ENCODE measurements around the gene GPC2.
A peak's percentile ranks its signal among the peaks of the same experiment; 100 is the strongest.

Gene GPC2

GRCh38 chr7:100156331-100157068, 20.7 kb downstream of the GPC2 start:
- DNase-seq (ENCODE audit: low spot score) = peak; percentile 47
- in situ Hi-C loops (cut with MboI; ENCODE audit: low sequenced_read_pairs, unreplicated experiment) = no loop called here
- TF ChIP-seq CTCF (IDR thresholded peaks at IDR 0.05; ENCODE audit: borderline replicate concordance, control extremely low read depth, extremely low read depth, insufficient read depth, missing control alignments) = no peak

GRCh38 chr7:100155553-100156317, 21.4 kb downstream of the GPC2 start:
- TF ChIP-seq CTCF (IDR thresholded peaks at IDR 0.05; ENCODE audit: borderline replicate concordance, control extremely low read depth, extremely low read depth, insufficient read depth, missing control alignments) = no peak
- in situ Hi-C loops (cut with MboI; ENCODE audit: low sequenced_read_pairs, unreplicated experiment) = no loop called here
- peak; percentile 17 for DNase-seq (ENCODE audit: low spot score)

- peak; percentile 17 for DNase-seq (ENCODE audit: low spot score)
- in situ Hi-C loops (cut with MboI; ENCODE audit: low sequenced_read_pairs, unreplicated experiment) = no loop called here
- no peak for TF ChIP-seq CTCF (IDR thresholded peaks at IDR 0.05; ENCODE audit: borderline replicate concordance, control extremely low read depth, extremely low read depth, insufficient read depth, missing control alignments)
These were observed 22.3 kb downstream of the GPC2 start for GRCh38 chr7:100154651-100155491.

- TF ChIP-seq CTCF (IDR thresholded peaks at IDR 0.05; ENCODE audit: borderline replicate concordance, control extremely low read depth, extremely low read depth, insufficient read depth, missing control alignments) = no peak
- DNase-seq (ENCODE audit: low spot score) = peak; percentile 10
- in situ Hi-C loops (cut with MboI; ENCODE audit: low sequenced_read_pairs, unreplicated experiment) = no loop called here
These were observed 23.3 kb downstream of the GPC2 start for GRCh38 chr7:100153708-100154535.

GRCh38 chr7:100152937-100153666, 24.1 kb downstream of the GPC2 start:
- no peak for DNase-seq (ENCODE audit: low spot score)
- no peak for TF ChIP-seq CTCF (IDR thresholded peaks at IDR 0.05; ENCODE audit: borderline replicate concordance, control extremely low read depth, extremely low read depth, insufficient read depth, missing control alignments)
- in situ Hi-C loops (cut with MboI; ENCODE audit: low sequenced_read_pairs, unreplicated experiment) = no loop called here
